ENCODE measurements around the gene CYTH3. TPM values are rescaled to one million over a fixed set of nuclear protein-coding genes. Genes with fewer than 3 reads are reported as not detected.

Gene CYTH3
- total RNA-seq, 1 donor from 2014 or later: 24.9 TPM

DNA sequence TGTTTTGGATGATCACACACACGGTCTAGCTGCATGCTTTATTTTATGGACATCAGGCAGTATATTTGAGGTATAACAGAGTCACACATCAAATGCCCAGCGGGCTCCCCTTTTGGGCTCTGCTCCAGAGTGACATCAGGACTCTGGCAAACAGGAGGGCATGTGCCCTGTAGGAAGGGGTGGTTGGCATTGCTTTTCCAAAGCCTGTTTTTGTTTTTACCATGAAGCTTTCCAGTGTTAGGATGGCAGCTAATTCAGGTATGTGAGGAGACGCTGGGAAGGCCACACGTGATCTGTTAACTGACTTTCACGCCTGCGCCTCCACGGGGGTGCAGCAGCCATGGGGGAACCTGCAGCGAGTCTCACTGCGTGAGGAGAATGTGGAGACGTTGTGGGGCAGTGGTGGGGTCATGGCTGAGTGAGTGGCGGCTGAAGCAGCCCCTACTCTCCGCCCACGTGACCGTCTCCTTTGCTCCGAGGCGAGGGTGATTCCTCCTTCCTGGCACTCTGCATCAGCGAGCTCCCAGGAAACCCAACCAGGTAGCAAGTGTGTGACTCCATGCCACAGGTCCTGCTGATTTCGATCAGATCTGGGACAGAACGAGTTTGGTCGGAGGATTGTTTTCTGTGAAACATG is 123.6 kb downstream of the CYTH3 start:
- DNase-seq (ENCODE audit: low read depth): no peak
- Histone ChIP-seq H3K36me3 (ENCODE audit: control insufficient read depth, insufficient read depth, low read length) (peaks cover 2% of the 10 kb centered on the region), H3K27me3 (ENCODE audit: control insufficient read depth, insufficient read depth, low read length) (no peaks in the 10 kb centered on the region), H3K4me3 (ENCODE audit: low read depth, low read length) (no peak overlapping the region)
- TF ChIP-seq, protein P1, sequence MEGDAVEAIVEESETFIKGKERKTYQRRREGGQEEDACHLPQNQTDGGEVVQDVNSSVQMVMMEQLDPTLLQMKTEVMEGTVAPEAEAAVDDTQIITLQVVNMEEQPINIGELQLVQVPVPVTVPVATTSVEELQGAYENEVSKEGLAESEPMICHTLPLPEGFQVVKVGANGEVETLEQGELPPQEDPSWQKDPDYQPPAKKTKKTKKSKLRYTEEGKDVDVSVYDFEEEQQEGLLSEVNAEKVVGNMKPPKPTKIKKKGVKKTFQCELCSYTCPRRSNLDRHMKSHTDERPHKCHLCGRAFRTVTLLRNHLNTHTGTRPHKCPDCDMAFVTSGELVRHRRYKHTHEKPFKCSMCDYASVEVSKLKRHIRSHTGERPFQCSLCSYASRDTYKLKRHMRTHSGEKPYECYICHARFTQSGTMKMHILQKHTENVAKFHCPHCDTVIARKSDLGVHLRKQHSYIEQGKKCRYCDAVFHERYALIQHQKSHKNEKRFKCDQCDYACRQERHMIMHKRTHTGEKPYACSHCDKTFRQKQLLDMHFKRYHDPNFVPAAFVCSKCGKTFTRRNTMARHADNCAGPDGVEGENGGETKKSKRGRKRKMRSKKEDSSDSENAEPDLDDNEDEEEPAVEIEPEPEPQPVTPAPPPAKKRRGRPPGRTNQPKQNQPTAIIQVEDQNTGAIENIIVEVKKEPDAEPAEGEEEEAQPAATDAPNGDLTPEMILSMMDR (IDR thresholded peaks at IDR 0.05; ENCODE audit: insufficient read depth, low read length, poor library complexity, severe bottlenecking): no peak

DNA sequence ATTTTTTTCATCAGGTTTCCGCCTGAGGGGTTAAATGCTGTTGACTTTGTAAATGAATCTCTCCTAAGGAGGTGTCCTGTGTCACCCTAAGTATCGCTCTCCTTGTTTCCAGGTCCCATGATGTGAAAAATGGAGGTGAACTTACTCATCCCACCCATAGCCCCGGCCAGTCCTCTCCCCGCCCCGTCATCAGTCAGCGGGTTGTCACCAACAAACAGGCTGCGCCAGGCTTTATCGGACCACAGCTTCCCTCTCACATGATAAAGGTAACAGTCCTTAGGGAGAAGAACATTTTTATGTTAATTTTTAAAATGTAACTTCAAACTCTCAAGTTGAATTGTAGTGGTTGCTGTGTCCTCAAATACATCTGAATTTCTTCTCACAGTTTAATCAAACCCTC is 124.8 kb downstream of the CYTH3 start:
- DNase-seq (ENCODE audit: low read depth): no peak
- H3K36me3 ChIP-seq (ENCODE audit: control insufficient read depth, insufficient read depth, low read length): peaks cover 2% of the 10 kb centered on the region
- TF ChIP-seq, protein P1 (IDR thresholded peaks at IDR 0.05; ENCODE audit: insufficient read depth, low read length, poor library complexity, severe bottlenecking): no peak
- H3K27me3 ChIP-seq (ENCODE audit: control insufficient read depth, insufficient read depth, low read length): no peaks in the 10 kb centered on the region
- no peak overlapping the region for H3K4me3 ChIP-seq (ENCODE audit: low read depth, low read length)

DNA sequence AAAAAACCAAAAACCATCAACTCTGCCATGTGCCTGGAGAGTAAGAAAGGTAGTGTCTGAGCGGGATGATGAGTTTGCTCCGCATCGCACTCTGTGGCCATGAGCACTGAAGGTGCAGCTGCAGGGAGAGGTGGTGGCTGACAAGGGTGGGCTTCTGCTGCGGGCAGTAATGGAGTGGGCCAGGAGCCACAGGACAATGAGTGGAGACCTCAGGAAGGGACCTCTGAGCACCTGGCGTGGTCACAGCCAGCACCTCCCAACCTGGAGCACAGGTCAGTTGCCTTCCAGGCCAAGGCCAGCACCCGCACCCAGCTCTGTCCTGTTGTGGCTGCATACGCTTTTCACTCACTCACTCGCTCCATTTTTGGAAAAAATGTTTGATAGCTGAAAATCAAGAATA is 125.8 kb downstream of the CYTH3 start:
- TF ChIP-seq, protein P1 (IDR thresholded peaks at IDR 0.05; ENCODE audit: insufficient read depth, low read length, poor library complexity, severe bottlenecking): no peak
- DNase-seq (ENCODE audit: low read depth): no peak
- H3K36me3 ChIP-seq (ENCODE audit: control insufficient read depth, insufficient read depth, low read length): peaks cover 2% of the 10 kb centered on the region
- no peak overlapping the region for H3K4me3 ChIP-seq (ENCODE audit: low read depth, low read length)
- H3K27me3 ChIP-seq (ENCODE audit: control insufficient read depth, insufficient read depth, low read length): no peaks in the 10 kb centered on the region

DNA sequence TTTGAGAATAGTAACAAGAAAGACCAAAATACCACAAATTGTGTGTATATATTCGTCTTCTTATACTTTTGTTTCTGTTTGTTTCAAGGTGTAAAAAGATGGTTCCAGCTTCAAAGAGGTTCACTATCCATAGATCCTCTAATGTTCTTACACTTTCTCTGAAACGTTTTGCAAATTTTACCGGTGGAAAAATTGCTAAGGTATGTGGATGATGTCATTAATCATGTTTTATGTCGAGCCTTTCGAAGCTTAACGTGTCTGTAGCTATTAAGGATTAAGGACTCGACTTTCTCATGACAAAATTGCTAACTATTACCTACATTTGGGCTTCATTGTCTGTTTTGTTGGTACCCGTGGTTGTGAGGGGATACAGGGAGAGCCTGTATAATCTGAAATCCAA is 128.4 kb downstream of the CYTH3 start:
- TF ChIP-seq, protein P1 (IDR thresholded peaks at IDR 0.05; ENCODE audit: insufficient read depth, low read length, poor library complexity, severe bottlenecking): no peak
- H3K27me3 ChIP-seq (ENCODE audit: control insufficient read depth, insufficient read depth, low read length): no peaks in the 10 kb centered on the region
- peaks cover under 1% of the 10 kb centered on the region for H3K36me3 ChIP-seq (ENCODE audit: control insufficient read depth, insufficient read depth, low read length)

DNA sequence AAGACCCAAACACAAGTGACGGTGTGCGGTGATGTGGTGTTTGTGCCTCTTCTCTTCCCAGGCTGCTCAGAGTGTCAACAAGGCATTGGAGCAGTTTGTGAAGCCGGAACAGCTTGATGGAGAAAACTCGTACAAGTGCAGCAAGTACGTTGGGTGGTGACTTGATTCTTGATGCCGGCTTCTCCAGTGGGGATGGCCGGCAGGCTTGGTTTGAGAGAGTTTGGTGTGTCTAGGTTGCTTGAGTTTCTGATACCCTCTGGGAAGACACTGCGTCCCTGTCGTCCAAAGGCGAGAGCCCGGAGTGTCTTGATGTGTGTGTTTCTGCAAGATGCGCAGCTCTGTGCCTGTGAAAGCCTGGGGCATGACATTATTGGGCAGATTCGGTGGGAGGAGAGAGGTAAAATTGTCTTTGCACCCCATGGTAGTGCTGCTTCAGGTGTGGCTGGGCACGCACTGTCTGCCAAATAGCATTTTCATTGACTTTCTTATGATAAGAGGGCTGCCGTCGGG is 129.5 kb downstream of the CYTH3 start:
- H3K36me3 ChIP-seq (ENCODE audit: control insufficient read depth, insufficient read depth, low read length): no peaks in the 10 kb centered on the region

More for the DNA sequence above, 128.4 kb downstream of the CYTH3 start:
- DNase-seq (ENCODE audit: low read depth): no peak
- no peak overlapping the region for H3K4me3 ChIP-seq (ENCODE audit: low read depth, low read length)

More for the DNA sequence above, 129.5 kb downstream of the CYTH3 start:
- no peaks in the 10 kb centered on the region for H3K27me3 ChIP-seq (ENCODE audit: control insufficient read depth, insufficient read depth, low read length)
- no peak overlapping the region for H3K4me3 ChIP-seq (ENCODE audit: low read depth, low read length)
- TF ChIP-seq, protein P1 (IDR thresholded peaks at IDR 0.05; ENCODE audit: insufficient read depth, low read length, poor library complexity, severe bottlenecking): no peak
- no peak for DNase-seq (ENCODE audit: low read depth)
